SJCRH30 (cell line): ENCODE measurements around the gene NUAK2. TPM values are rescaled to one million over a fixed set of nuclear protein-coding genes. Genes with fewer than 3 reads are reported as not detected.

Experiments
- DNase-seq, 2 experiments: peaks; one replicate each; pipeline ENCODE4 v3.0.0-alpha.2; 2015 to 2020
- H3K27ac ChIP-seq: fragments of 250-450 bp; sonication (Bioruptor Pico); 2 replicates; pipeline ENCODE4 v1.5.1; 2020; ENCODE audit warnings: mild to moderate bottlenecking, moderate library complexity
- H3K27me3 ChIP-seq: fragments of 250-450 bp; sonication (Bioruptor Pico); 2 replicates; pipeline ENCODE4 v1.5.1; 2020; ENCODE audit warnings: mild to moderate bottlenecking, moderate library complexity
- H3K36me3 ChIP-seq: fragments of 250-450 bp; sonication (Bioruptor Pico); 2 replicates; pipeline ENCODE4 v1.5.1; 2020; ENCODE audit warnings: mild to moderate bottlenecking, moderate library complexity
- H3K4me1 ChIP-seq: fragments of 250-450 bp; sonication (Bioruptor Pico); 2 replicates; pipeline ENCODE4 v1.5.1; 2020; ENCODE audit warnings: mild to moderate bottlenecking, moderate library complexity
- H3K4me3 ChIP-seq: fragments of 250-450 bp; sonication (Bioruptor Pico); 2 replicates; pipeline ENCODE4 v1.5.1; 2020; ENCODE audit warnings: mild to moderate bottlenecking, moderate library complexity
- H3K9me3 ChIP-seq: fragments of 250-450 bp; sonication (Bioruptor Pico); replicated peaks from 2 replicates; pipeline ENCODE4 v1.5.1; 2020; ENCODE audit warnings: mild to moderate bottlenecking, moderate library complexity
- total RNA-seq: library from RNA; depleted of rRNA; stranded (reverse); fragments of >200 nt; shearing (Covaris generic); gene quantifications from 2 replicates; pipeline ENCODE4 v1.2.3, GENCODE V29; 2014; rRNA removed

NUAK2 gene
- total RNA-seq, 1 experiment from 2014 or later, result 2.2 TPM

DNA sequence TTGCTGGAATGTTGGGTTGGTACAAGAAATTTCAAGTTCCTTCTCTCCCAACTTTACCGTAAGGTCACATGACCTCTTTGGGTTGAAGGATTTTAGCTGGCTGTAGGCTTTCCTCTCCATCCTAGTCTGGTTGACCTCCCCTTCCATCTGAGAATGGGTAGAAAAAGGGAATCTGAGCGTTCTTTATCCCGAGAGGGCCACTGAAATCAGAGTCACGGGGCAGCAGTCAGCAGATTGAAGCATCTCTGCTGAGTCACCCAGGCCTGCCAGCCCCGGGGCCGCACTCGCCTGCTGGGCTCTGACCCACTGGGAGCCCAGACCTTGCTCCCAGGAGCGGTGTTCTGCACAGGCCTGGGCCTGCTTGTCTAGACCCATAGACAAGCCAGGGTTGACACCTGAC is 62.8 kb downstream of the NUAK2 start:
- no peaks in the 10 kb centered on the region for H3K9me3 ChIP-seq
- DNase-seq, result peak; percentile 52 to 60
- H3K4me1 ChIP-seq, result peaks cover 53% of the 10 kb centered on the region

DNA sequence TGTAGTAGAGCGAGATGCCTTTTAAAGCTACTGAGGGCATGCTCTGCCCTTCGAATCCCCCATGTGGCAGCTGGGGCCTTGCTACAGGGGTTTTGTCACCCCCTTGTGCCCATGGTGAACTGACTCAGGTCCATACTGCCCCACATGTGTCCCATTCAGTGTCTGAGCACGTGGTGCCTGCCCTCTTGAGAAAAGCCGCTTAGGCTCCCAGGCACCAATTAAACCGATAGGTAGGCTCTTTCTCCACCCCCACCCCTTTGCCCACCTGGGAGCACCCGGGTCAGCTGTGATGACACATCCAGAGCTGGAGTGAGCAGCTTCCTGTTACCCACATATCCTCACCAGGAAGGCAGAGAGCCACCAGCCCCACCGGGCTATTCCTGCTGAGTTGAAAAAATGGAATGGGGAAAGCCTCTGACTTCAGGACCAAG is 63.3 kb downstream of the NUAK2 start:
- Histone ChIP-seq H3K36me3 (no peaks in the 10 kb centered on the region), H3K4me1 (peaks cover 53% of the 10 kb centered on the region), H3K27me3 (no peaks in the 10 kb centered on the region), H3K4me3 (no peak overlapping the region), H3K9me3 (no peaks in the 10 kb centered on the region), H3K27ac (peak overlapping the region; percentile 62)
- DNase-seq, result no peak

More for the DNA sequence above, 62.8 kb downstream of the NUAK2 start:
- Histone ChIP-seq H3K4me3 (no peak overlapping the region), H3K36me3 (no peaks in the 10 kb centered on the region), H3K27ac (peak overlapping the region; percentile 62), H3K27me3 (no peaks in the 10 kb centered on the region)

GRCh38 chr1:205257735-205258134 is 63.8 kb downstream of the NUAK2 start:
- Histone ChIP-seq H3K27me3 (no peaks in the 10 kb centered on the region), H3K4me3 (no peak overlapping the region), H3K36me3 (no peaks in the 10 kb centered on the region), H3K9me3 (no peaks in the 10 kb centered on the region), H3K4me1 (peaks cover 53% of the 10 kb centered on the region), H3K27ac (no peak overlapping the region)
- DNase-seq, result peak in 1 of 2 experiments; percentile 30

- Histone ChIP-seq H3K9me3 (no peaks in the 10 kb centered on the region), H3K27ac (no peak overlapping the region), H3K27me3 (no peaks in the 10 kb centered on the region), H3K4me1 (peaks cover 47% of the 10 kb centered on the region), H3K36me3 (no peaks in the 10 kb centered on the region), H3K4me3 (no peak overlapping the region)
- DNase-seq, result peak; percentile 43 to 56
Observed at GRCh38 chr1:205256951-205257625, 64.5 kb downstream of the NUAK2 start.

DNA sequence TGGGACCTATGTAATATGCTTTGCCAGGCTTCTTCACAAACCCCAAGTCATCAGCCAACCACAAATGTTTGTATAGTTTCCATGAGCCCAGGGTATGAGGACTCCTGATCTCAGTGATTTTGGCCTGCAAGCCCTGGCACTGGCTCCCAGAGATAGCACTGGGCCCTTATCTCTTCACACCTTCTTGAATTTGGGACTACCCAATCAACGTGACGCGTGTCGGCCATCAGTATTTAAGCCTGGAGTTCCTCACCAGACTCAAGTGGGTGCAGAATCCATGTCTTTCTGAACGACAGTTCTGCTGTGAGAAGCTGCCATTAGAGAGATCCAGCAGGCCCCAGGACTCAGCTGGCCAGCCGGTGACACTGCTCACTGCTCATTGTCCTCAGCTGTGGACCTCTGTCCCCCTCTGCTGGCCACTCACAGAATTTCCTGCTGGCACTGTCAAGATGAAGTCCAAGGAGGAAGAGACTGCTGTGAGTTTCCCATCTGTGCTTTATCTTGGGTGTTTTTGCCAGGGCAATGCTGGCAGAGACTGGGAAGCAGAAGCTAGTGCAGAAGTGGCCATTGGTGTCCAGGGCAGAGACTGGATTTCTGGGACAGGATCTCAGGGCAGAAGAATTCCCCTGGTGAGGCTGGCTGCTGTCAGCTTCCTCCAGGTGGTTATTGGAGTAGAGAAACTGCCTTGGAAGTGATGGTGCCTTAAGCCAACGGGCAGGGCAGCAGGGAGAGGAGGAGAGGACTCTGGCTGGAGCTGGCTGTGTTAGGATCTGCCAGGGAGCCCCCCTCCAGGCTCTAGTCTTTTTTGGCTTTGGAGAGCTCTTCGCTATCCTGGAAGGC is 65.4 kb downstream of the NUAK2 start:
- H3K4me3 ChIP-seq, result no peak overlapping the region
- peaks cover 39% of the 10 kb centered on the region for H3K4me1 ChIP-seq
- DNase-seq, result peak; percentile 88 to 97
- H3K36me3 ChIP-seq, result no peaks in the 10 kb centered on the region
- H3K27ac ChIP-seq, result no peak overlapping the region
- H3K9me3 ChIP-seq, result no peaks in the 10 kb centered on the region
- no peaks in the 10 kb centered on the region for H3K27me3 ChIP-seq

Other genes starting within 250 kb of the NUAK2 start
- 3.9 and 4.5 TPM in 2 replicates for gene TMEM81, start 237.3 kb downstream of the NUAK2 start, total RNA-seq
- 33.8 and 34.9 TPM in 2 replicates for gene RBBP5, start 199.8 kb downstream of the NUAK2 start, total RNA-seq
- gene DSTYK, start 110.0 kb downstream of the NUAK2 start, total RNA-seq, result 9.2 TPM in 2 replicates
- 5.2 and 5.5 TPM in 2 replicates for gene TMCC2, start 93.8 kb downstream of the NUAK2 start, total RNA-seq
- not detected in 2 replicates for gene KLHDC8A, start 35.2 kb upstream of the NUAK2 start, total RNA-seq
- 1.5 and 1.7 TPM in 2 replicates for gene LEMD1, start 100.3 kb upstream of the NUAK2 start, total RNA-seq
- gene BLACAT1, start 134.3 kb upstream of the NUAK2 start, total RNA-seq, result 1.1 and 1.4 TPM in 2 replicates
- 1.1 and 2.1 TPM in 2 replicates for gene CDK18, start 182.9 kb upstream of the NUAK2 start, total RNA-seq